Spleen (tissue), 7 donors: Measurements from ENCODE around the gene RPS19BP1.
A peak's percentile ranks its signal among the peaks of the same experiment; 100 is the strongest.

Experiments used
- CTCF ChIP-seq, 11 experiments: fragments of 200-600 bp in 7 of 11; fragments of 450-650 bp in 4 of 11; sonication (generic) in 4 of 11; IDR thresholded peaks in 8 of 11; conservative IDR thresholded peaks in 3 of 11; 1 replicate in 7 of 11; 2 replicates in 4 of 11; pipeline versions ENCODE4 v1.4.0 to v1.8.0; 2016 to 2021; ENCODE audit warnings: antibody characterized with exemption in 11 of 11, inconsistent platforms in 4 of 11, mild to moderate bottlenecking in 1 of 11
- POLR2AphosphoS5 ChIP-seq, 3 donors: sonication (generic); formaldehyde crosslinking; IDR thresholded peaks; one replicate each; pipeline ENCODE4 v1.5.1; 2017; ENCODE audit warnings: antibody characterized with exemption in 3 of 3
- donor health status: DM: no; HTN: no; CAD: no; lungs with moderate emphysema.
- donor health status: DM: no; HTN: no; CAD: no.
- donor health status: DM: no; HTN: no; CAD: no.

GRCh38 chr22:39524753-39525657, 7.5 kb downstream of the RPS19BP1 start:
- TF ChIP-seq CTCF (IDR thresholded peaks at IDR 0.05 in 8 of 11, conservative IDR thresholded peaks at IDR 0.05 in 3 of 11), result no peak
- TF ChIP-seq POLR2AphosphoS5 (IDR thresholded peaks at IDR 0.05), result peak in 2 of 3 donors; percentile 42 to 53
